HL-60 (cell line): Measurements from ENCODE around the gene EPB41L4B.

ENCODE experiments used
- CTCF ChIP-seq: IDR thresholded peaks from one replicate; pipeline ENCODE4 v1.5.1; 2011; ENCODE audit warnings: low read length, control low read depth, inconsistent platforms; ENCODE audit not compliant: insufficient read depth
- GABPA ChIP-seq: IDR thresholded peaks from 2 replicates; pipeline ENCODE4 v1.6.1; 2012; ENCODE audit warnings: low read depth
- POLR2AphosphoS5 ChIP-seq: IDR thresholded peaks from 2 replicates; pipeline ENCODE4 v1.6.1; 2012; ENCODE audit warnings: low read depth
- REST ChIP-seq: IDR thresholded peaks from 2 replicates; pipeline ENCODE4 v1.6.1; 2012; ENCODE audit warnings: low read depth; ENCODE audit not compliant: insufficient replicate concordance

GRCh38 chr9:109238125-109238524, 82.7 kb downstream of the EPB41L4B start:
- TF ChIP-seq CTCF (no peak), POLR2AphosphoS5 (no peak), REST (no peak), GABPA (no peak)
